HG02642 (cell line): ENCODE data around the gene IFFO2.

Experiments
- ATAC-seq: cut with Tn5 transposase; IDR thresholded peaks from one replicate; pipeline ENCODE4 v1.9.1; 2021; ENCODE audit warnings: mild to moderate bottlenecking; ENCODE audit not compliant: unreplicated experiment, poor library complexity

IFFO2 gene

DNA sequence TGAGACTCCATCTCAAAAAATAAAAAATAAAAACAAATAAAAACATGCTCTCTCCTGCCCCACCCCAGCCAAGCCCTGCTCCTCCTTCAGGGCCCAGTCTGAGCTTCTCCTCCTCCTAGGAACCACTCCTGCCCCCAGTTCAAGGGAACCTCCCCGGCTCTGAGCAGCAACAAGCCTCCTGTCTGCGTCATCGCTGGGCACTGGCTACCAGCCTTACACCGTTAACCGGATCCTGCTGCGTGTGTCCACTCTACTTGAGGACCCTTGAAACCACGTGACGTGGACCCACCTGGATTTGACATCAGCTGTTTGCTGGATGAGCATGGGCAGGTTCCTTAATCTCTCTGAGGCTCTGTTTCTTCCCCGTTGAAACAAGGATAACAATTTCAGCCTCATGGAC lies 95.4 kb downstream of the IFFO2 start:
- ATAC-seq: no peak

DNA sequence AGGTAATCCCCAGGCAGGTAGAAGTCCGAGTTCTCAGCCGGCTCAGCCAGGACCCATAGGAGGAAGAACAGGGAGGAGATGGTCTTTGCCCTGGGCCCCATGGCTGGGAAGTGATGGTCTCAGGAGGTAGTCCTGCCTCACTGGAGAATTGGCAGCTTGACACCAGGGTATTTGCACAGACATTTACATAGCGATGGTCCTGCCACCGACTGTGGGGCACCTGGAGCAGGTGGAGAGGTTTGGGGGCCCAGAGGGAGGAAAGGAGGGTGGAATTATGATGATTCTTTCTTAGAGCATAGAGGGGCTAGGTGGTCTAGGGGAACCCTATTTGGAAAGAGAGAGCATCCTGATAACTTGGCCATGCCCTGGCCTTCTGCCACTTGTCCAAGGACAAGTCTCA lies 96.9 kb downstream of the IFFO2 start, which contains the start of gene TAS1R2:
TAS1R2 (minus strand) TSS at position 101 of the 400 bp plus-strand sequence; CDS start at position 101, 0 bp downstream.
- no peak for ATAC-seq

DNA sequence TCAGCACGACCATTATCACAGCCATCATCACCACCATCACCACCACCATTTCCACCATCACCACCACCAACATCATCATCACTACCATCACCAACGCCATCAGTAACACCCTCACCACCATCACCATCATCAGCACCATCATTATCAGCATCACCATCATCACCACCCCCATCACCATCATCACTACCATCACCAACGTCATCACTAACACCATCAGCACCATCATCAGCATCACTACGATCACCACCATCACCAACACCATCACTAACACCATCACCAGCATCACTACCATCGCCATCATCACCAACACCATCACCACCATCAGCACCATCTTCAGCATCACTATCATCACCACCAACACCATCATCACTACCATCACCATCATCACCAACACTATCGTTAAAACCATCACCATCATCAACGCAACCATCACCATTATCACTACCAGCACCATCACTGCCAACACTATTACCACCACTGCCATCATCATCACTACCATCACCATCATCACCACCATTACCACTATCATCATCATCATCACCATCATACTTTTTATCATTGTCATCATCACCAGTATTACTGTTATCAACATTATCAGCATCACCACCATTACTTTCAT lies 98.3 kb downstream of the IFFO2 start:
- ATAC-seq: no peak

DNA sequence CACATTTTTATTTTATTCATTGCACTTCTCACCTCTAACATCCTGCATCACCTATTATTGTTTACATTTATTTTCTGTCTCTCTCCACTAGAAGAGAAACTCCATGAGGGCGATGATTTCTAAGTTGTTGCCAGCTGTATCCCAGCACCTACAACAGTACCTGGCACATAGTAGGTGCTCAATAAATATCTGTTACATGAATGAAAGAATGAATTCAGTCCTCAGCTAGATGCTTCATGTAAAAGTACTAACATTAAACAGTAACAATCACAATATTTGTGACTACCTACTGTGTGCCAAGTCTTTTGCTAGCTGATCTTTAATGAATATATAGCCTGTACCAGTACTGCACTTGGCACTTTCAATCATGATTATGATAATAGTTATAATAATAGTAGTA lies 100.0 kb downstream of the IFFO2 start:
- no peak for ATAC-seq

DNA sequence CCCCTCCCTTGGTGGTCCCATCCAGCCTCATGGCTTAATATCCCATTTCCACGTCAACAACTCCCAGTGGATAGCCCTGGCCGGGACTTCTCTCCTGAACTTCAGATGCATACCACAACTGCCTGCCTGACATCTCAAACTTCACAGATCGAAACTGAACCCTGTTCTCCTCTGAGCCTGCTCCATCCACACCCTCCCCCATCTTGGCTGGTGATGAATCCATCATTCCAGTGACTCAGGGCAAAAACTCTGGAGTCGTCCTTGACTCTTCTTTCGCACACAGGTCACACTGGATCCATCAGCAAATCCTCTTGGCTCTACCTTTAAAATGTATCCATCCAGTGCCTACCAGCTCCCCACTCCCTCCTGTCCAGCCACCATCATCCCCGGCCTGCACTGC lies 100.9 kb downstream of the IFFO2 start:
- no peak for ATAC-seq

DNA sequence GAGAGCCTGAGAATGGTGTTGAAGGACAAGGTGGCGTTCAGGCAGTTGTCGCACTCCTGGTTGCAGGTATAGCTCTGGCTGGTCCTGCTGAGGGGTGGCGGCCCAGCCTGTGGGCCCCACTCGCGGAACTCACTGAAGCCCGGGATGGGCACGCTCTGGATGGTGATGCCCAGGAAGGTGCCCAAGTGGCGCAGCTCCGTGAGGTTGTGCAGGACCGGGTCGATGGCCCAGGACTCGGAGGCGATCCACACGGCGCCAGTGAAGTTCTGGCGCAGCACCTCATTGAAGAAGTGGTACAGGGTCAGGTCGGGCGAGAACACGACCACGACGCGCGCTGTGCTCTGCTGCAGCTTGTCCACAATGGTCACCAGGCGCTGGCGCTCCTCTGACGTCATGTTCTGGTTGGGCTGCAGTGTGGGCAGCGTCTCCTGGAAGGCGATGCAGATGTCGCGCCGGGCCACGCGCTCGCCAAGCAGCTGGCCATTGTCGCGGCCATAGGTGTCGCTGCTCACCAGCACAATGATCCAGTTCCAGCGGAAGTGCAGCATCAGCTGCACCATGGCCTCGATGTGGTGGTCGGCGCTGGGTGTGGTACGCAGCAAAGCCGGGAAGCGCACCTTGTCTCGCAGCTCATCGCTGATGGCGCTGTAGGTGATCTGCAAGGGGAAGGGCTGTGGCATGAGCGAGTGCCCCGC lies 102.0 kb downstream of the IFFO2 start:
- no peak for ATAC-seq
